GM18907 (cell line): Measurements from ENCODE around the gene IL9R.
"Not testable (repeated sequence)": the region's sequence is repeated elsewhere in the genome, so short reads cannot be mapped to it uniquely, and the experiment has no call there.

Experiments used
- ATAC-seq: cut with Tn5 transposase; IDR thresholded peaks from one replicate; pipeline ENCODE4 v1.9.1; 2021; ENCODE audit warnings: mild to moderate bottlenecking, moderate library complexity; ENCODE audit not compliant: unreplicated experiment

Gene IL9R

DNA sequence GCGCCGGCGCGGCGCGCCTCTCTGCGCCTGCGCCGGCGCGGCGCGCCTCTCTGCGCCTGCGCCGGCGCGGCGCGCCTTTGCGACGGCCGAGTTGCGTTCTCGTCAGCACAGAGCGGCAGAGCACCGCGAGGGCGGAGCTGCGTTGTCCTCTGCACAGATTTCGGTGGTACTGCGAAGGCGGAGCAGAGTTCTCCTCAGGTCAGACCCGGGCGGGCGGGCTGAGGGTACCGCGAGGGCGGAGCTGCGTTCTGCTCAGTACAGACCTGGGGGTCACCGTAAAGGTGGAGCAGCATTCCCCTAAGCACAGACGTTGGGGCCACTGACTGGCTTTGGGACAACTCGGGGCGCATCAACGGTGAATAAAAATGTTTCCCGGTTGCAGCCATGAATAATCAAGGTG, 31.8 kb downstream of the IL9R start:
- not testable (repeated sequence) for ATAC-seq

DNA sequence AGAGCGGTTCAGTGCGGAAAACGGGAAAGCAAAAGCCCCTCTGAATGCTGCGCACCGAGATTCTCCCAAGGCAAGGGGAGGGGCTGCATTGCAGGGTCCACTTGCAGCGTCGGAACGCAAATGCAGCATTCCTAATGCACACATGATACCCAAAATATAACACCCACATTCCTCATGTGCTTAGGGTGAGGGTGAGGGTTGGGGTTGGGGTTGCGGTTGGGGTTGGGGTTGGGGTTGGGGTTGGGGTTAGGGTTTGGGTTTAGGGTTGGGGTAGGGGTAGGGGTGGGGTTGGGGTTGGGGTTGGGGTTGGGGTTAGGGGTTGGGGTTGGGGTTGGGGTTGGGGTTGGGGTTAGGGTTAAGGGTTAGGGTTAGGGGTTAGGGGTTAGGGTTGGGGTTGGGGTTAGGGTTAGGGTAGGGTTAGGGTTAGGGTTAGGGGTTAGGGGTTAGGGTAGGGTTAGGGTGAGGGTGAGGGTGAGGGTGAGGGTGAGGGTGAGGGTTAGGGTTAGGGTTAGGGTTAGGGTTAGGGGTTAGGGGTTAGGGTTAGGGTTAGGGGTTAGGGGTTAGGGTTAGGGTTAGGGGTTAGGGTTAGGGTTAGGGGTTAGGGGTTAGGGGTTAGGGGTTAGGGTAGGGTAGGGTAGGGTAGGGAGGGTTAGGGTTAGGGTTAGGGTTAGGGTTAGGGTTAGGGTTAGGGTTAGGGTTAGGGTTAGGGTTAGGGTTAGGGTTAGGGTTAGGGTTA, 32.4 kb downstream of the IL9R start:
- not testable (repeated sequence) for ATAC-seq

GRCh38 chrX:156030474-156030873, 33.0 kb downstream of the IL9R start:
- not testable (repeated sequence) for ATAC-seq
